Measurements from ENCODE around the gene MTHFD1L.
A peak's percentile ranks its signal among the peaks of the same experiment; 100 is the strongest.

Gene MTHFD1L

DNA sequence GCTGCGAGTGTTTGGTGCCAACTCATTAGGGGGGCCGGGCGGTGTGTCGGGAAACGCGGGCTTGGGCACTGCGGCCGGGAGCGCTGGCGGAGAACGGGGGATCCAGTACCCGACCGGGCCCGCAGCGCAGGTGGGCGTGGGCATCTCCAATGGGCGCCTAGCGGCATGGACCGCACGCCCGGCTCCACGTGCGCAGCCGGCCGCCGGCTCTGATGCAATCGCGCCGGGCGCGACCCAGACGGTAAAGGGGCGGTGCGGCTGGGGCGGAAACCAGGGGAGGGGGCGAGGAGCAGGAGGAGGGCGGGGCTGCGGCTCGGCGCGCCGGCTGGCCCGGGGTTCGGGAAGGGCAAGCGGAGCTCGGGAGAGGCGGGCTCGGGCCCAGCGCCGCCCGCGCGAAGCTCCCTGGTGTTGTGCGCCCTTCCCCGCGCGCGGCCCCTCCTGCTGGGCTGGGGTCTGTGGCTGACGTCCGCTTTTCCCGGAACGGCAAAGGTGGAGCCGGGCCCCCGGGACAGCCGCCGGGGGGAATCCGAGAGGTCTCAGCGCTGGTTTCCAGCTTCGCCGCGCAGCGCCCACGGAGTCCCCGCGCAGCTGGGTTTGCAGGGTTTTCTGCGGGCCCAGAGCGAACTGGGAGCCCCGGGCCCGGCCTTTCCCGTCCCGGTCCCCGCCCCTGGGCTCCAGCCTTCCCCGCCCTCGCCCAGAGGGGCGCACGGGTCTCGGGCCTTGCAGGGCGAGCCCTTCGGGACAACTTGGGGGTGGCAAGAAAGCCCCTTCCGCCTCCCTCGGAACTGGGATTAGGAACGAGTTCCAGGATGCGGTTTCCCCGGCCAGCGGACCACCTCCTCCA is 867 bp downstream of the MTHFD1L start:
- peak; percentile 86 for ATAC-seq
- TF ChIP-seq TSHZ2 (CRISPR knock-in tag; IDR thresholded peaks at IDR 0.05): no peak; the same call in 1 of the 2 replicates
- TF ChIP-seq ESRRG (CRISPR knock-in tag; IDR thresholded peaks at IDR 0.05): 0 out of 2 replicates have a peak, but pooled peaks have one; percentile 20
- TF ChIP-seq ARNTL (CRISPR knock-in tag; IDR thresholded peaks at IDR 0.05; ENCODE audit: borderline replicate concordance, low read depth): peak; percentile 96

GRCh38 chr6:150866991-150867501 is 1.5 kb downstream of the MTHFD1L start:
- peak; percentile 2; the same call in 2 of the 3 replicates for ATAC-seq
- no peak for TF ChIP-seq ZFP3 (CRISPR knock-in tag; IDR thresholded peaks at IDR 0.05)
- no peak for TF ChIP-seq TSHZ2 (CRISPR knock-in tag; IDR thresholded peaks at IDR 0.05)
- TF ChIP-seq PPARA (CRISPR knock-in tag; IDR thresholded peaks at IDR 0.05; ENCODE audit: borderline replicate concordance): no peak
- no peak for TF ChIP-seq OSR1 (CRISPR knock-in tag; IDR thresholded peaks at IDR 0.05)
- TF ChIP-seq BACH2 (CRISPR knock-in tag; IDR thresholded peaks at IDR 0.05; ENCODE audit: borderline replicate concordance): no peak
- TF ChIP-seq CREB5 (CRISPR knock-in tag; IDR thresholded peaks at IDR 0.05; ENCODE audit: low read depth): no peak
- TF ChIP-seq ZNF70 (CRISPR knock-in tag; IDR thresholded peaks at IDR 0.05): no peak
- TF ChIP-seq SNAI2 (CRISPR knock-in tag; IDR thresholded peaks at IDR 0.05): no peak
- no peak for TF ChIP-seq TCF4 (CRISPR knock-in tag; IDR thresholded peaks at IDR 0.05; ENCODE audit: borderline replicate concordance)
- no peak for TF ChIP-seq ZNF565 (CRISPR knock-in tag; conservative IDR thresholded peaks at IDR 0.05; ENCODE audit: low read depth)
- no peak for TF ChIP-seq ZFP30 (CRISPR knock-in tag; IDR thresholded peaks at IDR 0.05)
- no peak for TF ChIP-seq ISL1 (CRISPR knock-in tag; IDR thresholded peaks at IDR 0.05)
- no peak for TF ChIP-seq ESRRG (CRISPR knock-in tag; IDR thresholded peaks at IDR 0.05)
- no peak for TF ChIP-seq CSDC2 (CRISPR knock-in tag; IDR thresholded peaks at IDR 0.05)
- no peak for TF ChIP-seq GLIS3 (CRISPR knock-in tag; IDR thresholded peaks at IDR 0.05)
- no peak for TF ChIP-seq ZNF8 (CRISPR knock-in tag; IDR thresholded peaks at IDR 0.05)
- TF ChIP-seq TOX (CRISPR knock-in tag; IDR thresholded peaks at IDR 0.05; ENCODE audit: borderline replicate concordance): no peak
- TF ChIP-seq ZC3H10 (CRISPR knock-in tag; IDR thresholded peaks at IDR 0.05): no peak
- no peak for TF ChIP-seq PATZ1 (CRISPR knock-in tag; IDR thresholded peaks at IDR 0.05; ENCODE audit: borderline replicate concordance)
- TF ChIP-seq RARB (CRISPR knock-in tag; IDR thresholded peaks at IDR 0.05): no peak

DNA sequence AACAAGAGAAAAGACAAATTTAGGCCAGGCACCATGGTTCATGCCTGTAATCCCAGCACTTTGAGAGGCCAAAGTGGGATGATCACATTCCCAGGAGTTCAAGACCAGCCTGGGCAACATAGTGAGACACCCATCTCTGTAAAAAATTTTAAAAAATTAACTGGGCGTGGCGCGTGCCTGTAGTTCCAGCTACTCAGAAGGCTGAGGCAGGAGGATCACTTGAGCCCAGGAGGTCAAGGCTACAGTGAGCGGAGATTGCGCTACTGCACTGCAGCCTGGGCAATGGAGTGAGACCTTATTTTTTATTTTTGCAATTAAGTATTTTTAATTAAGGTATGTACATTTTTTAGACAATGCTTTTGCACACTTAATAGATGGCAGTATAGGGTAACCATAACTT is 3.3 kb downstream of the MTHFD1L start:
- ATAC-seq: no peak
- no peak for TF ChIP-seq CSDC2 (CRISPR knock-in tag; IDR thresholded peaks at IDR 0.05)
- no peak for TF ChIP-seq TCF4 (CRISPR knock-in tag; IDR thresholded peaks at IDR 0.05; ENCODE audit: borderline replicate concordance)
- TF ChIP-seq POU6F1 (CRISPR knock-in tag; IDR thresholded peaks at IDR 0.05; ENCODE audit: borderline replicate concordance, low read depth): no peak
- no peak for TF ChIP-seq BACH2 (CRISPR knock-in tag; IDR thresholded peaks at IDR 0.05; ENCODE audit: borderline replicate concordance)
- TF ChIP-seq PPARA (CRISPR knock-in tag; IDR thresholded peaks at IDR 0.05; ENCODE audit: borderline replicate concordance): no peak
- TF ChIP-seq TOX (CRISPR knock-in tag; IDR thresholded peaks at IDR 0.05; ENCODE audit: borderline replicate concordance): no peak
- no peak for TF ChIP-seq ZC3H10 (CRISPR knock-in tag; IDR thresholded peaks at IDR 0.05)
- TF ChIP-seq ZNF565 (CRISPR knock-in tag; conservative IDR thresholded peaks at IDR 0.05; ENCODE audit: low read depth): no peak
- no peak for TF ChIP-seq RARB (CRISPR knock-in tag; IDR thresholded peaks at IDR 0.05)
- TF ChIP-seq ISL1 (CRISPR knock-in tag; IDR thresholded peaks at IDR 0.05): no peak
- TF ChIP-seq SNAI2 (CRISPR knock-in tag; IDR thresholded peaks at IDR 0.05): no peak
- TF ChIP-seq TSHZ2 (CRISPR knock-in tag; IDR thresholded peaks at IDR 0.05): no peak
- no peak for TF ChIP-seq ESRRG (CRISPR knock-in tag; IDR thresholded peaks at IDR 0.05)
- TF ChIP-seq ZNF70 (CRISPR knock-in tag; IDR thresholded peaks at IDR 0.05): no peak
- TF ChIP-seq ZFP3 (CRISPR knock-in tag; IDR thresholded peaks at IDR 0.05): no peak

Measured in SK-N-SH treated with all-trans-retinoic acid at 6 μM for 48 hours (cell line).